ENCODE results near the gene SNRNP35.
"Not testable (repeated sequence)": the region's sequence is repeated elsewhere in the genome, so short reads cannot be mapped to it uniquely, and the experiment has no call there.

The SNRNP35 gene

GRCh38 chr12:123489580-123489979 is 31.6 kb downstream of the SNRNP35 start:
- no peak for DNase-seq (ENCODE audit: low read depth)

- no peak for DNase-seq (ENCODE audit: low read depth)
Observed at GRCh38 chr12:123490089-123490488, 32.1 kb downstream of the SNRNP35 start.

- no peak for DNase-seq (ENCODE audit: low read depth)
Observed at GRCh38 chr12:123491056-123491455, 33.1 kb downstream of the SNRNP35 start.

- DNase-seq (ENCODE audit: low read depth), result no peak
Observed at GRCh38 chr12:123491481-123491880, 33.5 kb downstream of the SNRNP35 start.

- not testable (repeated sequence) for DNase-seq (ENCODE audit: low read depth)
Observed at GRCh38 chr12:123492339-123493039, 34.5 kb downstream of the SNRNP35 start.

GRCh38 chr12:123494124-123494851 is 36.3 kb downstream of the SNRNP35 start:
- no peak for DNase-seq (ENCODE audit: low read depth)

GRCh38 chr12:123497065-123497464 is 39.1 kb downstream of the SNRNP35 start:
- DNase-seq (ENCODE audit: low read depth), result no peak

GRCh38 chr12:123498126-123498825 is 40.3 kb downstream of the SNRNP35 start:
- no peak for DNase-seq (ENCODE audit: low read depth)

- no peak for DNase-seq (ENCODE audit: low read depth)
Observed at GRCh38 chr12:123499332-123499731, 41.4 kb downstream of the SNRNP35 start.

GRCh38 chr12:123502163-123502704 is 44.3 kb downstream of the SNRNP35 start:
- no peak for DNase-seq (ENCODE audit: low read depth)

GRCh38 chr12:123506059-123506842 is 48.3 kb downstream of the SNRNP35 start:
- DNase-seq (ENCODE audit: low read depth), result no peak

- DNase-seq (ENCODE audit: low read depth), result no peak
Observed at GRCh38 chr12:123506843-123507236, 48.9 kb downstream of the SNRNP35 start.

GRCh38 chr12:123512838-123513665 is 55.1 kb downstream of the SNRNP35 start:
- DNase-seq (ENCODE audit: low read depth), result no peak

- no peak for DNase-seq (ENCODE audit: low read depth)
Observed at GRCh38 chr12:123513805-123514204, 55.9 kb downstream of the SNRNP35 start.

- not testable (repeated sequence) for DNase-seq (ENCODE audit: low read depth)
Observed at GRCh38 chr12:123514582-123515221, 56.8 kb downstream of the SNRNP35 start.

GRCh38 chr12:123516216-123516780 is 58.4 kb downstream of the SNRNP35 start:
- no peak for DNase-seq (ENCODE audit: low read depth)
